Progenitor cell of endocrine pancreas (in vitro differentiated cells): Measurements from ENCODE around the gene SLC25A26. TPM values are rescaled to one million over a fixed set of nuclear protein-coding genes. Genes with fewer than 3 reads are reported as not detected.

ENCODE experiments used
- DNase-seq: peaks from one replicate; pipeline ENCODE4 v3.0.0; 2021; ENCODE audit warnings: low spot score; ENCODE audit not compliant: unreplicated experiment
- H3K27ac Mint-ChIP-seq: 2 replicates; pipeline ENCODE4 v1.8.0; 2021; ENCODE audit warnings: mild to moderate bottlenecking, moderate library complexity, mixed read lengths
- H3K27me3 Mint-ChIP-seq: 2 replicates; pipeline ENCODE4 v1.8.0; 2021; ENCODE audit warnings: mixed read lengths
- H3K36me3 Mint-ChIP-seq: 2 replicates; pipeline ENCODE4 v1.8.0; 2022; ENCODE audit warnings: mixed read lengths; ENCODE audit not compliant: insufficient read depth
- H3K4me1 Mint-ChIP-seq: 2 replicates; pipeline ENCODE4 v1.8.0; 2021; ENCODE audit warnings: low read depth, mixed read lengths
- H3K4me3 Mint-ChIP-seq: 2 replicates; pipeline ENCODE4 v1.8.0; 2021; ENCODE audit warnings: low read depth, mild to moderate bottlenecking, moderate library complexity, mixed read lengths
- H3K9me3 Mint-ChIP-seq: 2 replicates; pipeline ENCODE4 v1.8.0; 2021; ENCODE audit warnings: low read depth, mixed read lengths
- CTCF ChIP-seq: fragments of 200-600 bp; sonication (generic); IDR thresholded peaks from one replicate; pipeline ENCODE4 v1.5.0; 2021; ENCODE audit warnings: antibody characterized with exemption, mild to moderate bottlenecking; ENCODE audit not compliant: unreplicated experiment
- total RNA-seq: library from RNA; stranded (reverse); gene quantifications from 2 replicates; pipeline ENCODE4 v1.2.1, GENCODE V29; 2021

Gene SLC25A26
- total RNA-seq, 1 donor from 2014 or later: 18.9 TPM

GRCh38 chr3:66370179-66370578 is 149.4 kb downstream of the SLC25A26 start:
- peak overlapping the region; percentile 14 for H3K27ac Mint-ChIP-seq
- peaks cover 4% of the 10 kb centered on the region for H3K4me1 Mint-ChIP-seq
- peaks cover 2% of the 10 kb centered on the region for H3K36me3 Mint-ChIP-seq
- TF ChIP-seq CTCF: no peak
- H3K9me3 Mint-ChIP-seq: no peaks in the 10 kb centered on the region
- DNase-seq: no peak
- H3K4me3 Mint-ChIP-seq: no peak overlapping the region
- no peaks in the 10 kb centered on the region for H3K27me3 Mint-ChIP-seq

- no peak overlapping the region for H3K4me3 Mint-ChIP-seq
- TF ChIP-seq CTCF: no peak
- no peaks in the 10 kb centered on the region for H3K27me3 Mint-ChIP-seq
- H3K9me3 Mint-ChIP-seq: no peaks in the 10 kb centered on the region
- no peak overlapping the region for H3K27ac Mint-ChIP-seq
- DNase-seq: no peak
- H3K4me1 Mint-ChIP-seq: peaks cover 4% of the 10 kb centered on the region
- peaks cover 6% of the 10 kb centered on the region for H3K36me3 Mint-ChIP-seq
Observed at GRCh38 chr3:66371432-66371831, 150.6 kb downstream of the SLC25A26 start.

- DNase-seq: no peak
- H3K27me3 Mint-ChIP-seq: no peaks in the 10 kb centered on the region
- H3K4me1 Mint-ChIP-seq: peaks cover 1% of the 10 kb centered on the region
- peaks cover 12% of the 10 kb centered on the region for H3K36me3 Mint-ChIP-seq
- no peak overlapping the region for H3K27ac Mint-ChIP-seq
- TF ChIP-seq CTCF: peak; percentile 38
- no peaks in the 10 kb centered on the region for H3K9me3 Mint-ChIP-seq
- no peak overlapping the region for H3K4me3 Mint-ChIP-seq
Observed at GRCh38 chr3:66372681-66373350, 152.0 kb downstream of the SLC25A26 start.

GRCh38 chr3:66376568-66376967 is 155.8 kb downstream of the SLC25A26 start:
- H3K4me1 Mint-ChIP-seq: no peaks in the 10 kb centered on the region
- H3K27ac Mint-ChIP-seq: no peak overlapping the region
- peaks cover 21% of the 10 kb centered on the region for H3K36me3 Mint-ChIP-seq
- no peaks in the 10 kb centered on the region for H3K9me3 Mint-ChIP-seq
- DNase-seq: no peak
- H3K27me3 Mint-ChIP-seq: no peaks in the 10 kb centered on the region
- no peak for TF ChIP-seq CTCF
- H3K4me3 Mint-ChIP-seq: no peak overlapping the region

GRCh38 chr3:66377800-66378199 is 157.0 kb downstream of the SLC25A26 start:
- no peaks in the 10 kb centered on the region for H3K9me3 Mint-ChIP-seq
- H3K27me3 Mint-ChIP-seq: no peaks in the 10 kb centered on the region
- peaks cover 25% of the 10 kb centered on the region for H3K36me3 Mint-ChIP-seq
- no peak overlapping the region for H3K27ac Mint-ChIP-seq
- no peak for DNase-seq
- no peaks in the 10 kb centered on the region for H3K4me1 Mint-ChIP-seq
- no peak for TF ChIP-seq CTCF
- no peak overlapping the region for H3K4me3 Mint-ChIP-seq
